Right kidney (tissue), 9 donors: ENCODE data around the gene HES1.
"Not testable (repeated sequence)": the region's sequence is repeated elsewhere in the genome, so short reads cannot be mapped to it uniquely, and the experiment has no call there.

ENCODE experiments used
- DNase-seq: peaks from one replicate; pipeline ENCODE4 v3.0.0-alpha.2; 2016
- long read RNA-seq, 8 donors: transcript quantifications; one replicate each; lab custom pipeline, GENCODE V29; 2026

The HES1 gene
- long read RNA-seq, donor 1, transcript HES1-201 (4 exons, 1,578 nt), result major isoform, 68 of 183 reads
- long read RNA-seq, donor 1, transcript HES1-202 (2 exons, 1,009 nt), result minor isoform, 9 of 183 reads
- long read RNA-seq, donor 1, partial matches to known transcripts, result 106 of 183 reads
- long read RNA-seq, donor 1, other reads (novel, unspliced or antisense), result 0 of 183 reads
- long read RNA-seq, donor 2, transcript HES1-201 (4 exons, 1,578 nt), result major isoform, 40 of 87 reads
- long read RNA-seq, donor 2, partial matches to known transcripts, result 43 of 87 reads
- long read RNA-seq, donor 2, other reads (novel, unspliced or antisense), result 0 of 87 reads
- long read RNA-seq, donor 3, transcript HES1-202 (2 exons, 1,009 nt), result minor isoform, 6 of 73 reads
- long read RNA-seq, donor 3, transcript HES1-201 (4 exons, 1,578 nt), result major isoform, 37 of 73 reads
- long read RNA-seq, donor 3, partial matches to known transcripts, result 30 of 73 reads
- long read RNA-seq, donor 3, other reads (novel, unspliced or antisense), result 0 of 73 reads
- long read RNA-seq, donor 4, transcript HES1-201 (4 exons, 1,578 nt), result major isoform, 43 of 104 reads
- long read RNA-seq, donor 4, transcript HES1-202 (2 exons, 1,009 nt), result minor isoform, 7 of 104 reads
- long read RNA-seq, donor 4, partial matches to known transcripts, result 54 of 104 reads
- long read RNA-seq, donor 4, other reads (novel, unspliced or antisense), result 0 of 104 reads
- long read RNA-seq, donor 5, transcript HES1-202 (2 exons, 1,009 nt), result minor isoform, 6 of 112 reads
- long read RNA-seq, donor 5, transcript HES1-201 (4 exons, 1,578 nt), result major isoform, 68 of 112 reads
- long read RNA-seq, donor 5, partial matches to known transcripts, result 38 of 112 reads
- long read RNA-seq, donor 5, other reads (novel, unspliced or antisense), result 0 of 112 reads
- long read RNA-seq, donor 6, transcript HES1-202 (2 exons, 1,009 nt), result minor isoform, 12 of 80 reads
- long read RNA-seq, donor 6, transcript HES1-201 (4 exons, 1,578 nt), result major isoform, 68 of 80 reads
- long read RNA-seq, donor 6, partial matches to known transcripts, result 0 of 80 reads
- long read RNA-seq, donor 6, other reads (novel, unspliced or antisense), result 0 of 80 reads
- long read RNA-seq, donor 7, transcript HES1-201 (4 exons, 1,578 nt), result major isoform, 93 of 192 reads
- long read RNA-seq, donor 7, transcript HES1-202 (2 exons, 1,009 nt), result minor isoform, 11 of 192 reads
- long read RNA-seq, donor 7, partial matches to known transcripts, result 88 of 192 reads
- long read RNA-seq, donor 7, other reads (novel, unspliced or antisense), result 0 of 192 reads
- long read RNA-seq, donor 8, transcript HES1-201 (4 exons, 1,578 nt), result major isoform, 40 of 81 reads
- long read RNA-seq, donor 8, partial matches to known transcripts, result 37 of 81 reads
- long read RNA-seq, donor 8, other reads (novel, unspliced or antisense), result 0 of 81 reads

GRCh38 chr3:194135806-194136518 is at the start of gene HES1:
Gene HES1, plus strand, starts transcription at chr3:194136148. Its CDS starts 233 bp downstream, at chr3:194136381.
- peak; percentile 85 for DNase-seq

GRCh38 chr3:194086388-194087075 is 49.4 kb upstream of the HES1 start:
- DNase-seq, result no peak

- no peak for DNase-seq
These were observed 48.7 kb upstream of the HES1 start for GRCh38 chr3:194087280-194087679.

- no peak for DNase-seq
These were observed 47.7 kb upstream of the HES1 start for GRCh38 chr3:194087995-194088855.

GRCh38 chr3:194089357-194090177 is 46.4 kb upstream of the HES1 start:
- no peak for DNase-seq

GRCh38 chr3:194090178-194090555 is 45.8 kb upstream of the HES1 start:
- DNase-seq, result not testable (repeated sequence)

- DNase-seq, result no peak
These were observed 45.2 kb upstream of the HES1 start for GRCh38 chr3:194090716-194091115.

GRCh38 chr3:194091141-194091540 is 44.8 kb upstream of the HES1 start:
- no peak for DNase-seq

- DNase-seq, result not testable (repeated sequence)
These were observed 44.1 kb upstream of the HES1 start for GRCh38 chr3:194091897-194092296.

GRCh38 chr3:194092881-194093301 is 43.1 kb upstream of the HES1 start:
- peak; percentile 54 for DNase-seq

- DNase-seq, result no peak
These were observed 42.1 kb upstream of the HES1 start for GRCh38 chr3:194093842-194094241.

GRCh38 chr3:194095464-194095863 is 40.5 kb upstream of the HES1 start:
- no peak for DNase-seq

- DNase-seq, result no peak
These were observed 40.0 kb upstream of the HES1 start for GRCh38 chr3:194095902-194096301.

GRCh38 chr3:194097141-194097882 is 38.6 kb upstream of the HES1 start:
- DNase-seq, result peak; percentile 52

GRCh38 chr3:194098081-194098842 is 37.7 kb upstream of the HES1 start:
- peak; percentile 49 for DNase-seq

- DNase-seq, result no peak
These were observed 37.1 kb upstream of the HES1 start for GRCh38 chr3:194098843-194099183.

GRCh38 chr3:194099215-194099614 is 36.7 kb upstream of the HES1 start:
- DNase-seq, result no peak
